Neural cell (in vitro differentiated cells): Measurements from ENCODE around the gene REXO1.

Experiments used
- EP300 ChIP-seq: fragments of 450-650 bp; conservative IDR thresholded peaks from 2 replicates; pipeline ENCODE4 v1.6.1; 2014; ENCODE audit warnings: antibody characterized with exemption, mild to moderate bottlenecking, moderate library complexity; ENCODE audit not compliant: poor library complexity, severe bottlenecking
- EZH2 ChIP-seq: fragments of 200-600, 300-800 bp; shearing (Covaris generic), sonication (generic); IDR thresholded peaks from 2 replicates; pipeline ENCODE4 v1.6.1; 2014; ENCODE audit warnings: antibody characterized with exemption, low read length, borderline replicate concordance, mild to moderate bottlenecking; ENCODE audit not compliant: insufficient read depth, poor library complexity, severe bottlenecking
- TF ChIP-seq, protein P1 (sequence below): fragments of 450-650 bp; IDR thresholded peaks from 2 replicates; pipeline ENCODE4 v1.5.1; 2014; ENCODE audit warnings: antibody characterized with exemption, mild to moderate bottlenecking, moderate library complexity; ENCODE audit not compliant: poor library complexity, severe bottlenecking
- TF ChIP-seq, protein P2 (sequence below): IDR thresholded peaks from 2 replicates; pipeline ENCODE4 v1.6.1; 2012; ENCODE audit warnings: borderline replicate concordance

DNA sequence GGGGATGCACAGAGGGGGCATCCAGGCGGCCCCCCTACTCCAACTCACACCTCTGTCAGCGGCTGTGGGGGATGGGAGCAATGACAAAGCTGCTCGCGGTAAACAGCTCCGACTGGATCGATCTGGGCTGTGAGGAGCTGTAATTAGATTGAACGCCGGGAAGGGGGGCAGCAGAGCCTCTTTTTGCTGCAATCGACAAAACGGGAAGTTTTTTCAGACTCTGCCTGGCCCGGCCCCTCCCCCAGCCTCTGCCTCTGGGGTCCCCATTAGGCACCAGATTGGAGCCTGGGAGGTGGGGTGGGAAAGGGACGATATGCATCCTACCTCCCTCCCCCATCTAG, 78.7 kb downstream of the REXO1 start:
- TF ChIP-seq, protein P1, sequence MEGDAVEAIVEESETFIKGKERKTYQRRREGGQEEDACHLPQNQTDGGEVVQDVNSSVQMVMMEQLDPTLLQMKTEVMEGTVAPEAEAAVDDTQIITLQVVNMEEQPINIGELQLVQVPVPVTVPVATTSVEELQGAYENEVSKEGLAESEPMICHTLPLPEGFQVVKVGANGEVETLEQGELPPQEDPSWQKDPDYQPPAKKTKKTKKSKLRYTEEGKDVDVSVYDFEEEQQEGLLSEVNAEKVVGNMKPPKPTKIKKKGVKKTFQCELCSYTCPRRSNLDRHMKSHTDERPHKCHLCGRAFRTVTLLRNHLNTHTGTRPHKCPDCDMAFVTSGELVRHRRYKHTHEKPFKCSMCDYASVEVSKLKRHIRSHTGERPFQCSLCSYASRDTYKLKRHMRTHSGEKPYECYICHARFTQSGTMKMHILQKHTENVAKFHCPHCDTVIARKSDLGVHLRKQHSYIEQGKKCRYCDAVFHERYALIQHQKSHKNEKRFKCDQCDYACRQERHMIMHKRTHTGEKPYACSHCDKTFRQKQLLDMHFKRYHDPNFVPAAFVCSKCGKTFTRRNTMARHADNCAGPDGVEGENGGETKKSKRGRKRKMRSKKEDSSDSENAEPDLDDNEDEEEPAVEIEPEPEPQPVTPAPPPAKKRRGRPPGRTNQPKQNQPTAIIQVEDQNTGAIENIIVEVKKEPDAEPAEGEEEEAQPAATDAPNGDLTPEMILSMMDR, result no peak
- TF ChIP-seq EP300 (no peak), EZH2 (no peak)
- TF ChIP-seq, protein P2, sequence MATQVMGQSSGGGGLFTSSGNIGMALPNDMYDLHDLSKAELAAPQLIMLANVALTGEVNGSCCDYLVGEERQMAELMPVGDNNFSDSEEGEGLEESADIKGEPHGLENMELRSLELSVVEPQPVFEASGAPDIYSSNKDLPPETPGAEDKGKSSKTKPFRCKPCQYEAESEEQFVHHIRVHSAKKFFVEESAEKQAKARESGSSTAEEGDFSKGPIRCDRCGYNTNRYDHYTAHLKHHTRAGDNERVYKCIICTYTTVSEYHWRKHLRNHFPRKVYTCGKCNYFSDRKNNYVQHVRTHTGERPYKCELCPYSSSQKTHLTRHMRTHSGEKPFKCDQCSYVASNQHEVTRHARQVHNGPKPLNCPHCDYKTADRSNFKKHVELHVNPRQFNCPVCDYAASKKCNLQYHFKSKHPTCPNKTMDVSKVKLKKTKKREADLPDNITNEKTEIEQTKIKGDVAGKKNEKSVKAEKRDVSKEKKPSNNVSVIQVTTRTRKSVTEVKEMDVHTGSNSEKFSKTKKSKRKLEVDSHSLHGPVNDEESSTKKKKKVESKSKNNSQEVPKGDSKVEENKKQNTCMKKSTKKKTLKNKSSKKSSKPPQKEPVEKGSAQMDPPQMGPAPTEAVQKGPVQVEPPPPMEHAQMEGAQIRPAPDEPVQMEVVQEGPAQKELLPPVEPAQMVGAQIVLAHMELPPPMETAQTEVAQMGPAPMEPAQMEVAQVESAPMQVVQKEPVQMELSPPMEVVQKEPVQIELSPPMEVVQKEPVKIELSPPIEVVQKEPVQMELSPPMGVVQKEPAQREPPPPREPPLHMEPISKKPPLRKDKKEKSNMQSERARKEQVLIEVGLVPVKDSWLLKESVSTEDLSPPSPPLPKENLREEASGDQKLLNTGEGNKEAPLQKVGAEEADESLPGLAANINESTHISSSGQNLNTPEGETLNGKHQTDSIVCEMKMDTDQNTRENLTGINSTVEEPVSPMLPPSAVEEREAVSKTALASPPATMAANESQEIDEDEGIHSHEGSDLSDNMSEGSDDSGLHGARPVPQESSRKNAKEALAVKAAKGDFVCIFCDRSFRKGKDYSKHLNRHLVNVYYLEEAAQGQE, result no peak
